ENCODE measurements around the gene PCNT. TPM values are rescaled to one million over a fixed set of nuclear protein-coding genes. Genes with fewer than 3 reads are reported as not detected.

Gene PCNT
- total RNA-seq, 2 experiments from 2014 or later, result 54.4 to 55.5 TPM

- Histone ChIP-seq H3K9me3 (ENCODE audit: control insufficient read depth in 1 of 2, insufficient read depth in 1 of 2, low read length in 2 of 2) (peaks cover 0 to 3% of the 10 kb centered on the region in 2 experiments), H3K27me3 (ENCODE audit: control insufficient read depth in 1 of 2, insufficient read depth in 2 of 2, low read length in 2 of 2) (no peaks in the 10 kb centered on the region), H3K27ac (ENCODE audit: low read depth in 1 of 2, low read length in 2 of 2) (no peak overlapping the region), H3K4me3 (ENCODE audit: low read length) (no peak overlapping the region), H3K36me3 (ENCODE audit: insufficient read depth, low read length) (no peaks in the 10 kb centered on the region), H3K4me1 (ENCODE audit: insufficient read depth, low read length) (no peaks in the 10 kb centered on the region)
- no peak for ATAC-seq (ENCODE audit: poor library complexity)
- ChIA-PET POLR2A (no interaction called here), CTCF (no interaction called here)
- Mint-ChIP-seq H3K4me1 (ENCODE audit: low read depth) (no peaks in the 10 kb centered on the region), H3K4me3 (no peak overlapping the region), H3K27me3 (no peaks in the 10 kb centered on the region), H3K36me3 (ENCODE audit: low read depth) (peaks cover 4% of the 10 kb centered on the region), H3K27ac (no peak overlapping the region), H3K9me3 (no peaks in the 10 kb centered on the region)
- intact Hi-C loops (cut with DNase I, micrococcal nuclease), result no loop called here
- no peak for DNase-seq
- TF ChIP-seq, protein P1, sequence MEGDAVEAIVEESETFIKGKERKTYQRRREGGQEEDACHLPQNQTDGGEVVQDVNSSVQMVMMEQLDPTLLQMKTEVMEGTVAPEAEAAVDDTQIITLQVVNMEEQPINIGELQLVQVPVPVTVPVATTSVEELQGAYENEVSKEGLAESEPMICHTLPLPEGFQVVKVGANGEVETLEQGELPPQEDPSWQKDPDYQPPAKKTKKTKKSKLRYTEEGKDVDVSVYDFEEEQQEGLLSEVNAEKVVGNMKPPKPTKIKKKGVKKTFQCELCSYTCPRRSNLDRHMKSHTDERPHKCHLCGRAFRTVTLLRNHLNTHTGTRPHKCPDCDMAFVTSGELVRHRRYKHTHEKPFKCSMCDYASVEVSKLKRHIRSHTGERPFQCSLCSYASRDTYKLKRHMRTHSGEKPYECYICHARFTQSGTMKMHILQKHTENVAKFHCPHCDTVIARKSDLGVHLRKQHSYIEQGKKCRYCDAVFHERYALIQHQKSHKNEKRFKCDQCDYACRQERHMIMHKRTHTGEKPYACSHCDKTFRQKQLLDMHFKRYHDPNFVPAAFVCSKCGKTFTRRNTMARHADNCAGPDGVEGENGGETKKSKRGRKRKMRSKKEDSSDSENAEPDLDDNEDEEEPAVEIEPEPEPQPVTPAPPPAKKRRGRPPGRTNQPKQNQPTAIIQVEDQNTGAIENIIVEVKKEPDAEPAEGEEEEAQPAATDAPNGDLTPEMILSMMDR (IDR thresholded peaks at IDR 0.05), result no peak
Observed at GRCh38 chr21:46311568-46311967, 12.4 kb upstream of the PCNT start.

- Mint-ChIP-seq H3K27ac (no peak overlapping the region), H3K4me3 (no peak overlapping the region), H3K4me1 (ENCODE audit: low read depth) (no peaks in the 10 kb centered on the region), H3K9me3 (no peaks in the 10 kb centered on the region), H3K36me3 (ENCODE audit: low read depth) (no peaks in the 10 kb centered on the region), H3K27me3 (no peaks in the 10 kb centered on the region)
- H3K9me3 ChIP-seq (ENCODE audit: control insufficient read depth in 1 of 2, insufficient read depth in 1 of 2, low read length in 2 of 2), result peaks cover 0 to 3% of the 10 kb centered on the region in 2 experiments
- H3K36me3 ChIP-seq (ENCODE audit: insufficient read depth, low read length), result no peaks in the 10 kb centered on the region
- ChIA-PET POLR2A (no interaction called here), CTCF (no interaction called here)
- no peak overlapping the region for H3K27ac ChIP-seq (ENCODE audit: low read depth in 1 of 2, low read length in 2 of 2)
- intact Hi-C loops (cut with DNase I, micrococcal nuclease), result no loop called here
- no peak for DNase-seq
- no peaks in the 10 kb centered on the region for H3K27me3 ChIP-seq (ENCODE audit: control insufficient read depth in 1 of 2, insufficient read depth in 2 of 2, low read length in 2 of 2)
- TF ChIP-seq, protein P1 (IDR thresholded peaks at IDR 0.05), result no peak
- no peaks in the 10 kb centered on the region for H3K4me1 ChIP-seq (ENCODE audit: insufficient read depth, low read length)
- no peak for ATAC-seq (ENCODE audit: poor library complexity)
- H3K4me3 ChIP-seq (ENCODE audit: low read length), result no peak overlapping the region
Observed at GRCh38 chr21:46312949-46313348, 11.0 kb upstream of the PCNT start.

GRCh38 chr21:46314441-46315020 lies 9.4 kb upstream of the PCNT start:
- intact Hi-C loops (cut with DNase I, micrococcal nuclease), result no loop called here
- H3K9me3 ChIP-seq (ENCODE audit: control insufficient read depth in 1 of 2, insufficient read depth in 1 of 2, low read length in 2 of 2), result peaks cover 0 to 3% of the 10 kb centered on the region in 2 experiments
- no peak overlapping the region for H3K4me3 Mint-ChIP-seq
- H3K4me3 ChIP-seq (ENCODE audit: low read length), result no peak overlapping the region
- TF ChIP-seq, protein P1 (IDR thresholded peaks at IDR 0.05), result no peak
- no peaks in the 10 kb centered on the region for H3K4me1 ChIP-seq (ENCODE audit: insufficient read depth, low read length)
- POLR2A ChIA-PET, result no interaction called here
- no peaks in the 10 kb centered on the region for H3K9me3 Mint-ChIP-seq
- CTCF ChIA-PET, result interaction anchor here (0.7 kb wide), 1 partner anchor 30 kb away, joined by 3 read pairs; no protein-coding TSS in a partner anchor
- no peak overlapping the region for H3K27ac Mint-ChIP-seq
- DNase-seq (no peak), ATAC-seq (ENCODE audit: poor library complexity) (no peak)
- no peaks in the 10 kb centered on the region for H3K36me3 ChIP-seq (ENCODE audit: insufficient read depth, low read length)
- H3K4me1 Mint-ChIP-seq (ENCODE audit: low read depth), result no peaks in the 10 kb centered on the region
- no peaks in the 10 kb centered on the region for H3K36me3 Mint-ChIP-seq (ENCODE audit: low read depth)
- no peaks in the 10 kb centered on the region for H3K27me3 ChIP-seq (ENCODE audit: control insufficient read depth in 1 of 2, insufficient read depth in 2 of 2, low read length in 2 of 2)
- no peaks in the 10 kb centered on the region for H3K27me3 Mint-ChIP-seq
- H3K27ac ChIP-seq (ENCODE audit: low read depth in 1 of 2, low read length in 2 of 2), result no peak overlapping the region
